Transverse colon (tissue), 3 donors: ENCODE measurements around the gene NAB2.

Source experiments
- CTCF ChIP-seq, 5 experiments: fragments of 200-600 bp in 3 of 5; fragments of 450-650 bp in 2 of 5; sonication (generic) in 3 of 5; IDR thresholded peaks; 1 replicate in 2 of 5; 2 replicates in 3 of 5; pipeline ENCODE4 v1.5.1; 2016 to 2017; ENCODE audit warnings: antibody characterized with exemption in 5 of 5, inconsistent platforms in 3 of 5, mild to moderate bottlenecking in 2 of 5, moderate library complexity in 1 of 5
- EP300 ChIP-seq: sonication (generic); formaldehyde crosslinking; IDR thresholded peaks from one replicate; pipeline ENCODE4 v1.6.1; 2017; ENCODE audit warnings: antibody characterized with exemption, low read depth

DNA sequence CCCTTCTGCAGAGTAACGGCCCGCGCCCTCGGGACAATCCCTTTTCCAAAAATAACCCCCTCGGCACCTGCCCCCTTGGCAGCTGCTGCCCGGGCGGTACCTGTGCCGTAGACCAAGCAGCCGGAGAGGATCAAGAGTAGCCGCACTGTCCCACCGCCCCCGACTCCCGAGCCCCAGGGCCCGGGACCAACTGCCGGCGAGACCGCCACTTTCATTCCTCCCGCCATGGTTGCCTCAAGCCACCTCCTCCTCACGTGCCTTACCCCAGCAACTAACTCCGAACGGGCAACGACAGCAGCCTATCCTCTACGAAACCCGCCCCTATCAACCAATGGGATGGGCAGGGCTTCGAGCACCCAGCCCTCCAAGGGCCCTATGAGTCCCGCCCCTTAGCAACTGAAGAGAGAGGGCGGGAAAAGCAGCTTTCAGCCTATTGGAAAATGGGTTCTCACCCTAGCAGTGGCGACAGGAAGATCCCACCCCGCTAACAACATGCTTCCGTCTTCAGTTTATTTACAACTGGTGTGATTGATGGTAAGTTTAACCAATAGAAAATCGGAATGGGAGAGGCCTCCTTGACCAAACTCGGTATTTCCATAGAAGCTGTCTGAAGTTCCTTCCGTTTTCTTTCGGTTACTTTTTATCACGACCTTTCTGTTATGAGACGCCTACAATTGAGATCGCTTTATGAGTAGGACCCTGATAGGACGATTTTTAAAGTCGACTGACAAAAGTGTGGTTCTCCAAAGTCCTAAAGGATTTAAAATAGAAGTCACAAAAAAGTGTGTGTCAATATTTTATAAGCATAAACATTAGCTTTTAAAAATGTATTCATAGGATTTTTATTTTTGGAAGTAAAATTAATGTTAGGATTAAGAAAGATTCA, 10.2 kb upstream of the NAB2 start, which contains the start of gene NEMP1:
- TF ChIP-seq CTCF (IDR thresholded peaks at IDR 0.05) (no peak), EP300 (no peak)
